GM12801 (cell line): ENCODE data around the gene GNG2.

Experiments used
- TF ChIP-seq, protein P1 (sequence below): IDR thresholded peaks from one replicate; pipeline ENCODE4 v1.5.1; 2011; ENCODE audit warnings: control low read depth; ENCODE audit not compliant: insufficient read length; ENCODE audit errors: extremely low read depth

Gene GNG2

DNA sequence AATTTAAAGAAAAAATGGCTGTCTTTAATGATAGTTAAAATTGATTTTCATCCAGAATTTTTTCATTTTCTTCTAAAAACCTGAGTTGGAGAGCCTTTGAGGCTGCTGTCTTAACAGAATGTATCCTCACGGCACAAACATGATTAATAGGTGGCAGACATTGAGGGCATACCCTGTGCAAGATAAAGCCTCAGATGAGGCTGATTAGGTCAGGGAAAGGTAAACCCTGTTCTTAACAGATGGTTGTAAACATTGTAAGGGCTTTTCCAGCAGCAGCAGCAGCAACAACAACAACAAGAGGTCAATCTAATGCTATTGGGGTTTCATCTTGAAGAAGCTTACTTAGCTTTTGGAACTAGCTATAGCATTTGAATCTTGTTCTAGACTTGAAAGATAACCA lies 17.4 kb downstream of the GNG2 start:
- TF ChIP-seq, protein P1, sequence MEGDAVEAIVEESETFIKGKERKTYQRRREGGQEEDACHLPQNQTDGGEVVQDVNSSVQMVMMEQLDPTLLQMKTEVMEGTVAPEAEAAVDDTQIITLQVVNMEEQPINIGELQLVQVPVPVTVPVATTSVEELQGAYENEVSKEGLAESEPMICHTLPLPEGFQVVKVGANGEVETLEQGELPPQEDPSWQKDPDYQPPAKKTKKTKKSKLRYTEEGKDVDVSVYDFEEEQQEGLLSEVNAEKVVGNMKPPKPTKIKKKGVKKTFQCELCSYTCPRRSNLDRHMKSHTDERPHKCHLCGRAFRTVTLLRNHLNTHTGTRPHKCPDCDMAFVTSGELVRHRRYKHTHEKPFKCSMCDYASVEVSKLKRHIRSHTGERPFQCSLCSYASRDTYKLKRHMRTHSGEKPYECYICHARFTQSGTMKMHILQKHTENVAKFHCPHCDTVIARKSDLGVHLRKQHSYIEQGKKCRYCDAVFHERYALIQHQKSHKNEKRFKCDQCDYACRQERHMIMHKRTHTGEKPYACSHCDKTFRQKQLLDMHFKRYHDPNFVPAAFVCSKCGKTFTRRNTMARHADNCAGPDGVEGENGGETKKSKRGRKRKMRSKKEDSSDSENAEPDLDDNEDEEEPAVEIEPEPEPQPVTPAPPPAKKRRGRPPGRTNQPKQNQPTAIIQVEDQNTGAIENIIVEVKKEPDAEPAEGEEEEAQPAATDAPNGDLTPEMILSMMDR, result no peak

GRCh38 chr14:51879170-51879569 lies 18.8 kb downstream of the GNG2 start:
- TF ChIP-seq, protein P1, result no peak

DNA sequence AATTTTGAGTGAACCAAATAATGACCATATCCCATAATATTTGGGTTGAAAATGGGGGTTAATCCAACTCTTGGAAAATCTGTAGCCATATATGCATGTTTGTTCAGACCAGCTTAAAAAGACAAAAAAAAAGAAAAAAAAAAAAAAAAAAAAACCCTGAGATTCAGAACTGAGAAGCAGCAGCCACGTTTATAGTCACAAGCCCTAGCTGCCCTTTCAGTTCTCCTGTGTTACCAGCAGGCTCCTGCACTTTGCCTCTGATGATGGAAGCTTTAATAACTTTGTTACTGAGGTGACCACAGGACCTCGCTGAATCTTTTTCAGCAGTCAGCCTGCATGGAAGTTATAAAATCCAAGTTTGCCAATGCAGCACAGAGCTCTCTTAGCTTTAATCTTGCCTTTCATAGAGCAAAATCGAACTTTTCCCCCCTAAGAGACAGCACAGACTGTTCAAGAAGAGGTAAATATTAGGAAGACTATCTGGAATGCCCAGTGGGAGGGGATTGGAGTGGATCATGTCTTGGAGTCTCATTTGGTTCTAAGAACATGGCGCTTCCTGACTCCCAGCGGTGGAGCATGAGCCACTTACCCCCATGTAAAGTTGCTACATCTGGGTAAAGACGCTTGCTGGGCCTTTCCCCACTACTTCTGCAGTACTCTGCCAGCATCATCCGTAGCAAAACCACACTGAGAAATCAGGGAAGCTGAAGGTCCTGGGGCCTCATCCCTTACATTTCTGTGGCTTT lies 20.6 kb downstream of the GNG2 start:
- TF ChIP-seq, protein P1, result no peak

DNA sequence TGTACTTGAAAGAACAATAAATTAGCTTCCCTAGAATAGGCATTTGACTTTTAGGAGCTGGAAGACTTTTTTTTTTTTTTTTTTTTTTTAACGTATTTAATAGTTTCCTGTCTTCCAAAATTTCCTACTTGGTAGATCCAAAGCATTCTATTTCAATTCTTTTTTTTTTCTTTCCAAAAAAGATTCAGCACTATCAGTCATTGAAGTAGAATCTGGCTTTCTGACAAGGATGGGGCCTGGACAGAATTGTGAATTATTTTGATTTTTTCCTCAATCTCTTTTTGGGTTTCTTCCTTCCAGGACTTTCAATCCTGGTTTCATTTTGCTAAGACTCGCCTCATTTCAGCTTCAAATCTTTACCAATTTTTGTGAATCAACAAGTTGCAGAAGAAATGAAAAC lies 21.2 kb downstream of the GNG2 start:
- TF ChIP-seq, protein P1, result no peak

DNA sequence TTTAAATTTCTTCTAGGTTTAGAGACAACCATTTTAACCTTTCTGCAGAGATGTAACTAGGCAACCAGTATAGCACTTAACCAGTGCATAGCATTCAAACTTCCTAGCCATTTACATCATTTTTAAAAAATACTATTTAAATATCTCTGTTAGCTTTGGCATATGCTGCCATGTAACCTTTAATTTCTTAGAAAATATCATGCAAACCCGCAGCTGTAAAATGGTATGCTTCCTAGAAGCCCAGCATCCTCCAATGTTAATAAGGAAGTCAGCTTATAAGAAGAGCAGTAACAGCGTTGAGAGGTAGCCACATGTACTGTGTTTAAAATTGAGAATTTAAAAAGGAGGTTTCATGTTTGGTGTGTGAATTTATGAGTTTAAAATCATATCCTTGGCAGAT lies 22.8 kb downstream of the GNG2 start:
- TF ChIP-seq, protein P1, result no peak

- TF ChIP-seq, protein P1, result no peak
Measured at GRCh38 chr14:51884086-51884927, 23.9 kb downstream of the GNG2 start.

- TF ChIP-seq, protein P1, result no peak
Measured at GRCh38 chr14:51889851-51890250, 29.4 kb downstream of the GNG2 start.
